Loucy (cell line): Measurements from ENCODE around the gene MYO3B.

Source experiments
- H2AFZ ChIP-seq: fragments of 200-600 bp; sonication (generic); 2 replicates; pipeline ENCODE4 v1.6.0; 2016; ENCODE audit warnings: antibody characterized with exemption, mild to moderate bottlenecking, low read length, moderate library complexity
- H3F3A ChIP-seq: fragments of 200-600 bp; 2 replicates; pipeline ENCODE4 v1.6.0; 2016; ENCODE audit warnings: antibody characterized with exemption, low read depth, mild to moderate bottlenecking
- H3K27me3 ChIP-seq: fragments of 200-600 bp; sonication (generic); 2 replicates; pipeline ENCODE4 v1.6.1; 2014; ENCODE audit warnings: low read length, mild to moderate bottlenecking; ENCODE audit not compliant: insufficient read depth, poor library complexity, severe bottlenecking
- H3K36me3 ChIP-seq: fragments of 200-600 bp; sonication (generic); 2 replicates; pipeline ENCODE4 v1.6.1; 2016; ENCODE audit warnings: low read length; ENCODE audit not compliant: insufficient read depth
- H3K4me1 ChIP-seq: fragments of 200-600 bp; sonication (generic); 2 replicates; pipeline ENCODE4 v1.5.1; 2014; ENCODE audit warnings: low read length, mild to moderate bottlenecking; ENCODE audit not compliant: insufficient read depth, poor library complexity, severe bottlenecking
- H3K4me2 ChIP-seq: fragments of 200-600 bp; sonication (generic); 2 replicates; pipeline ENCODE4 v1.6.0; 2014; ENCODE audit warnings: antibody characterized with exemption, low read length, low read depth, mild to moderate bottlenecking; ENCODE audit not compliant: poor library complexity, severe bottlenecking
- H3K4me3 ChIP-seq: fragments of 200-600 bp; sonication (generic); 2 replicates; pipeline ENCODE4 v1.5.1; 2014; ENCODE audit warnings: low read length, mild to moderate bottlenecking, mixed read lengths; ENCODE audit not compliant: poor library complexity, severe bottlenecking
- H3K79me2 ChIP-seq: fragments of 200-600 bp; sonication (generic); 2 replicates; pipeline ENCODE4 v1.6.1; 2014; ENCODE audit warnings: low read length; ENCODE audit not compliant: insufficient read depth
- H3K9ac ChIP-seq: fragments of 200-600 bp; sonication (generic); 2 replicates; pipeline ENCODE4 v1.6.0; 2014; ENCODE audit warnings: mild to moderate bottlenecking, low read depth, low read length, moderate library complexity; ENCODE audit not compliant: poor library complexity, severe bottlenecking
- H3K9me2 ChIP-seq: fragments of 200-600 bp; sonication (generic); replicated peaks from 2 replicates; pipeline ENCODE4 v1.6.1; 2016; ENCODE audit warnings: low read depth, low read length, mixed read lengths
- H3K9me3 ChIP-seq: fragments of 200-600 bp; sonication (generic); 2 replicates; pipeline ENCODE4 v1.6.1; 2014; ENCODE audit warnings: mild to moderate bottlenecking, antibody characterized with exemption, low read length, low read depth; ENCODE audit not compliant: insufficient read depth
- H4K20me1 ChIP-seq: fragments of 200-600 bp; sonication (generic); 2 replicates; pipeline ENCODE4 v1.6.0; 2014; ENCODE audit warnings: antibody characterized with exemption, low read length, mild to moderate bottlenecking; ENCODE audit not compliant: insufficient read depth, poor library complexity, severe bottlenecking
- CTCF ChIP-seq: fragments of 200-600 bp; sonication (generic); conservative IDR thresholded peaks from 2 replicates; pipeline ENCODE4 v1.5.1; 2014; ENCODE audit warnings: mild to moderate bottlenecking, antibody characterized with exemption, low read length
- EZH2phosphoT487 ChIP-seq: fragments of 200-600 bp; IDR thresholded peaks from 2 replicates; pipeline ENCODE4 v1.6.1; 2018; ENCODE audit warnings: antibody characterized with exemption, mild to moderate bottlenecking, moderate library complexity, borderline replicate concordance

Gene MYO3B

GRCh38 chr2:170321526-170321925, 143.6 kb downstream of the MYO3B start:
- Histone ChIP-seq H3K9me3 (no peaks in the 10 kb centered on the region; the same call in 1 of the 2 replicates), H3K36me3 (no peaks in the 10 kb centered on the region), H3K9ac (no peak overlapping the region), H3K4me3 (no peak overlapping the region), H3K27me3 (no peaks in the 10 kb centered on the region), H3K9me2 (no peaks in the 10 kb centered on the region), H2AFZ (no peak overlapping the region), H3K4me2 (no peak overlapping the region), H4K20me1 (no peaks in the 10 kb centered on the region), H3F3A (no peaks in the 10 kb centered on the region), H3K4me1 (peaks cover 2% of the 10 kb centered on the region), H3K79me2 (no peaks in the 10 kb centered on the region)
- TF ChIP-seq CTCF (no peak), EZH2phosphoT487 (no peak)

- Histone ChIP-seq H3K27me3 (no peaks in the 10 kb centered on the region), H3K4me2 (no peak overlapping the region), H3K9me2 (no peaks in the 10 kb centered on the region), H3K36me3 (no peaks in the 10 kb centered on the region), H4K20me1 (no peaks in the 10 kb centered on the region), H3F3A (no peaks in the 10 kb centered on the region), H3K79me2 (no peaks in the 10 kb centered on the region), H3K4me3 (no peak overlapping the region), H3K9ac (no peak overlapping the region), H3K9me3 (no peaks in the 10 kb centered on the region; the same call in 1 of the 2 replicates), H2AFZ (no peak overlapping the region), H3K4me1 (no peaks in the 10 kb centered on the region)
- no peak for TF ChIP-seq EZH2phosphoT487
- no peak for TF ChIP-seq CTCF
Observed at GRCh38 chr2:170322140-170322766, 144.3 kb downstream of the MYO3B start.

GRCh38 chr2:170323743-170324142, 145.8 kb downstream of the MYO3B start:
- no peak overlapping the region for H3K4me3 ChIP-seq
- H3K27me3 ChIP-seq: no peaks in the 10 kb centered on the region
- TF ChIP-seq CTCF (no peak), EZH2phosphoT487 (no peak)
- H3K9me3 ChIP-seq: no peaks in the 10 kb centered on the region; the same call in 1 of the 2 replicates
- H3K9me2 ChIP-seq: no peaks in the 10 kb centered on the region
- H3K79me2 ChIP-seq: no peaks in the 10 kb centered on the region
- H2AFZ ChIP-seq: no peak overlapping the region
- no peak overlapping the region for H3K9ac ChIP-seq
- H3F3A ChIP-seq: no peaks in the 10 kb centered on the region
- H3K4me1 ChIP-seq: no peaks in the 10 kb centered on the region
- no peaks in the 10 kb centered on the region for H3K36me3 ChIP-seq
- H4K20me1 ChIP-seq: no peaks in the 10 kb centered on the region
- H3K4me2 ChIP-seq: no peak overlapping the region
